ENCODE measurements around the gene RABGEF1. TPM values are rescaled to one million over a fixed set of nuclear protein-coding genes. Genes with fewer than 3 reads are reported as not detected.
"Not testable (repeated sequence)": the region's sequence is repeated elsewhere in the genome, so short reads cannot be mapped to it uniquely, and the experiment has no call there.

RABGEF1 gene
- total RNA-seq, 4 donors from 2014 or later: 13.1 to 38.3 (median 25.4) TPM

DNA sequence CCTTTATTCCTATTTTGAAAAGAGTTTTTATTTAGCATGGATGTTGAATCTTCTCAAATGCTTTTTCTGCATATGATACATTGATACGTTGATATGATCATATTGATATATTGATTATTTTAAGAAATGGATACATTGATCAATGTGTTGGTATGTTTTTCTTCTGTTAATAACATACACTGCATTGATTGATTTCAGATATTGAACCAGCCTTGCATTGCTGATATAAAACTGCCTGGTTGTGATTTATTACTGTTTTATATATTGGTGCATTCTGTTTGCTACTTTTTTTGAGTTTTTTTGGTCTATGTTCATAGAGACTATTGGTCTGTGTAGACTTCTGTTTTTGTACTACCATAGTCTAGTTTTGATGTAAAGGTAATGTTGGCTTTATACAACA, 26.8 kb upstream of the RABGEF1 start:
- H3K4me3 ChIP-seq: no peak overlapping the region
- H3K36me3 ChIP-seq: no peaks in the 10 kb centered on the region
- H3K27ac ChIP-seq: no peak overlapping the region
- H3K9me3 ChIP-seq: no peaks in the 10 kb centered on the region
- no peak for TF ChIP-seq POLR2A (IDR thresholded peaks at IDR 0.05)
- TF ChIP-seq, protein P1, sequence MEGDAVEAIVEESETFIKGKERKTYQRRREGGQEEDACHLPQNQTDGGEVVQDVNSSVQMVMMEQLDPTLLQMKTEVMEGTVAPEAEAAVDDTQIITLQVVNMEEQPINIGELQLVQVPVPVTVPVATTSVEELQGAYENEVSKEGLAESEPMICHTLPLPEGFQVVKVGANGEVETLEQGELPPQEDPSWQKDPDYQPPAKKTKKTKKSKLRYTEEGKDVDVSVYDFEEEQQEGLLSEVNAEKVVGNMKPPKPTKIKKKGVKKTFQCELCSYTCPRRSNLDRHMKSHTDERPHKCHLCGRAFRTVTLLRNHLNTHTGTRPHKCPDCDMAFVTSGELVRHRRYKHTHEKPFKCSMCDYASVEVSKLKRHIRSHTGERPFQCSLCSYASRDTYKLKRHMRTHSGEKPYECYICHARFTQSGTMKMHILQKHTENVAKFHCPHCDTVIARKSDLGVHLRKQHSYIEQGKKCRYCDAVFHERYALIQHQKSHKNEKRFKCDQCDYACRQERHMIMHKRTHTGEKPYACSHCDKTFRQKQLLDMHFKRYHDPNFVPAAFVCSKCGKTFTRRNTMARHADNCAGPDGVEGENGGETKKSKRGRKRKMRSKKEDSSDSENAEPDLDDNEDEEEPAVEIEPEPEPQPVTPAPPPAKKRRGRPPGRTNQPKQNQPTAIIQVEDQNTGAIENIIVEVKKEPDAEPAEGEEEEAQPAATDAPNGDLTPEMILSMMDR (IDR thresholded peaks at IDR 0.05): no peak
- no peaks in the 10 kb centered on the region for H3K4me1 ChIP-seq
- no peaks in the 10 kb centered on the region for H3K27me3 ChIP-seq
- DNase-seq: no peak
- intact Hi-C loops (cut with DNase I; ENCODE audit: low total_unique reads): no loop called here

GRCh38 chr7:66716634-66717033, 23.9 kb upstream of the RABGEF1 start:
- H3K36me3 ChIP-seq; DNase-seq; H3K27ac ChIP-seq; intact Hi-C loops (cut with DNase I; ENCODE audit: low total_unique reads); H3K4me3 ChIP-seq; H3K4me1 ChIP-seq; H3K9me3 ChIP-seq; H3K27me3 ChIP-seq: not testable (repeated sequence)

GRCh38 chr7:66720561-66720960, 20.0 kb upstream of the RABGEF1 start:
- TF ChIP-seq, protein P1 (IDR thresholded peaks at IDR 0.05): no peak
- no peak for TF ChIP-seq POLR2A (IDR thresholded peaks at IDR 0.05)
- Histone ChIP-seq H3K36me3 (no peaks in the 10 kb centered on the region), H3K4me3 (no peak overlapping the region), H3K27ac (no peak overlapping the region), H3K9me3 (no peaks in the 10 kb centered on the region), H3K27me3 (no peaks in the 10 kb centered on the region), H3K4me1 (no peaks in the 10 kb centered on the region)
- intact Hi-C loops (cut with DNase I; ENCODE audit: low total_unique reads): no loop called here
- no peak for DNase-seq

DNA sequence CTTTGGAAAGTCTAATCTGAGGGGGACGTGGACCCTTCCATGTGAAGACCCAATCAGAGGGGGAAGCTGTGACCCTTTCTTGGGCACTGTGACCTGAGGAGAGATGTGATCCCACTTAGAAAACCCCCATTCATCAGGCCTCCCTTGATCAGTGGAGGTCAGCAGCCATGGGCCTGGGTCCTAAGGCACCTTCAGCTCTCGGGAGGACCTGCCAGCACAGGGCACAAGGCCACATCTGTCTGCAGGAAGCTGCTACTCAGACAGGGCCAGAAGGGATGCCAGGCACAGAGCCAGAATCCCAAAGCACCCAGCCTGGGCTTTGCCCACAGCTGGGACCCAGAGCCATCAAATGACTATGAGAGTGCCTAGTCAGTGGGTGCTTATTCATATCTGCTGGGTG, 14.7 kb upstream of the RABGEF1 start:
- Histone ChIP-seq H3K4me3 (no peak overlapping the region), H3K27me3 (no peaks in the 10 kb centered on the region), H3K4me1 (no peaks in the 10 kb centered on the region), H3K36me3 (no peaks in the 10 kb centered on the region), H3K9me3 (no peaks in the 10 kb centered on the region), H3K27ac (no peak overlapping the region)
- intact Hi-C loops (cut with DNase I; ENCODE audit: low total_unique reads): no loop called here
- no peak for DNase-seq
- TF ChIP-seq, protein P1 (IDR thresholded peaks at IDR 0.05): no peak
- no peak for TF ChIP-seq POLR2A (IDR thresholded peaks at IDR 0.05)

- Histone ChIP-seq H3K9me3 (no peaks in the 10 kb centered on the region), H3K36me3 (no peaks in the 10 kb centered on the region), H3K4me3 (no peak overlapping the region), H3K27me3 (no peaks in the 10 kb centered on the region), H3K4me1 (no peaks in the 10 kb centered on the region), H3K27ac (no peak overlapping the region)
- DNase-seq: no peak
- intact Hi-C loops (cut with DNase I; ENCODE audit: low total_unique reads): no loop called here
- TF ChIP-seq POLR2A (IDR thresholded peaks at IDR 0.05): no peak
- TF ChIP-seq, protein P1 (IDR thresholded peaks at IDR 0.05): no peak
Observed at GRCh38 chr7:66727058-66727457, 13.5 kb upstream of the RABGEF1 start.

DNA sequence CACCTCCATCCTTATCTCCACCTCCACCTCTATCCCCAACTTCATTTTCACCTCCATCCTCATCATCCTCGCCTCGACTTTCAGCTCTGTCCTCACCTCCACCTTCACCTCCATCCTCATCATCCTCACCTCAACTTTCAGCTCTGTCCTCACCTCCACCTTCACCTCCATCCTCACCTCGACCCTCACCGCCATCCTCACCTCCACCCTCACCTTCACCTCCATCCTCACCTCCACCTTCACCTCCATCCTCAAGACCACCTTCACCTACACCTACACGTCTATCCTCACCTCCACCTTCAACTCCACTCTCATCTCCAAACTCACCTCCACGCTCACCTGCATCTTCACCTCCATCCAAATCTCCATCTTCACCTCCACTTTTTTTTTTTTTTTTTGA, 12.0 kb upstream of the RABGEF1 start:
- H3K4me1 ChIP-seq: no peaks in the 10 kb centered on the region
- H3K27ac ChIP-seq: no peak overlapping the region
- no peak overlapping the region for H3K4me3 ChIP-seq
- no peaks in the 10 kb centered on the region for H3K9me3 ChIP-seq
- TF ChIP-seq, protein P1 (IDR thresholded peaks at IDR 0.05): no peak
- H3K36me3 ChIP-seq: no peaks in the 10 kb centered on the region
- no peaks in the 10 kb centered on the region for H3K27me3 ChIP-seq
- no peak for DNase-seq
- intact Hi-C loops (cut with DNase I; ENCODE audit: low total_unique reads): no loop called here

Data from uterus (tissue), 4 donors.